H1 (cell line): ENCODE measurements around the gene ADM5. TPM values are rescaled to one million over a fixed set of nuclear protein-coding genes. Genes with fewer than 3 reads are reported as not detected.

Experiments
- CTCF ChIA-PET: fragments of 300-600 bp; sonication (Branson Sonifier 250); formaldehyde crosslinking; loops from one replicate; lab custom pipeline; 2021; ENCODE audit not compliant: partially characterized antibody; lab: Charles Lee
- POLR2A ChIA-PET: fragments of 300-600 bp; sonication (Branson Sonifier 250); formaldehyde crosslinking; loops from one replicate; lab custom pipeline; 2021; ENCODE audit warnings: inconsistent platforms; ENCODE audit not compliant: partially characterized antibody; lab: Charles Lee
- DNase-seq, 2 experiments: peaks; one replicate each; pipeline versions ENCODE4 v3.0.0 to v3.0.0-alpha.2; 2010 to 2022; ENCODE audit warnings: low spot score in 2 of 2, low read depth in 1 of 2, mixed read lengths in 1 of 2
- FAIRE-seq: peaks from 2 replicates; lab custom pipeline; 2011; peaks lifted over from hg19 to GRCh38; lab: Jason Lieb, UNC
- H2AFZ ChIP-seq: 2 replicates; pipeline ENCODE4 v1.8.1; 2012; ENCODE audit warnings: low read length, inconsistent platforms
- H2AK5ac ChIP-seq: 2 replicates; pipeline ENCODE4 v1.6.1; 2013; ENCODE audit warnings: low read depth, low read length
- H2BK120ac ChIP-seq: replicated peaks from 2 replicates; pipeline ENCODE3; 2013; ENCODE audit warnings: low read depth, low read length, inconsistent platforms
- H2BK12ac ChIP-seq: 2 replicates; pipeline ENCODE4 v1.6.1; 2013; ENCODE audit warnings: low read depth, low read length
- H2BK15ac ChIP-seq: 2 replicates; pipeline ENCODE4 v1.6.1; 2013; ENCODE audit warnings: low read length
- H2BK20ac ChIP-seq: 2 replicates; pipeline ENCODE4 v1.6.1; 2013; ENCODE audit warnings: low read length
- H2BK5ac ChIP-seq: 2 replicates; pipeline ENCODE4 v1.6.1; 2013; ENCODE audit warnings: low read depth, low read length
- H3K14ac ChIP-seq: 2 replicates; pipeline ENCODE4 v1.6.1; 2013; ENCODE audit warnings: inconsistent platforms; ENCODE audit not compliant: insufficient read length
- H3K18ac ChIP-seq: 2 replicates; pipeline ENCODE4 v1.6.1; 2013; ENCODE audit warnings: low read length; ENCODE audit errors: extremely low read depth
- H3K23ac ChIP-seq: 2 replicates; pipeline ENCODE4 v1.6.1; 2013; ENCODE audit warnings: inconsistent platforms; ENCODE audit not compliant: insufficient read length
- H3K23me2 ChIP-seq: 2 replicates; pipeline ENCODE4 v1.6.1; 2013; ENCODE audit warnings: low read depth, low read length
- H3K27ac ChIP-seq: 2 replicates; pipeline ENCODE4 v1.6.1; 2011; ENCODE audit warnings: low read depth, low read length, inconsistent platforms
- H3K27me3 ChIP-seq, 4 experiments: replicated peaks in 1 of 4; 1 replicate in 1 of 4; 2 replicates in 3 of 4; pipeline versions ENCODE4 v1.6.1 to v1.8.1; 2011 to 2013; ENCODE audit warnings: low read length in 3 of 4, mild to moderate bottlenecking in 3 of 4, inconsistent platforms in 2 of 4, mixed read lengths in 2 of 4, moderate library complexity in 1 of 4; ENCODE audit not compliant: control insufficient read depth in 3 of 4, insufficient read depth in 3 of 4; ENCODE audit errors: extremely low read depth in 1 of 4
- H3K36me3 ChIP-seq, 4 experiments: 2 replicates each; pipeline versions ENCODE4 v1.6.1 to v1.8.1; 2011 to 2013; ENCODE audit warnings: mild to moderate bottlenecking in 4 of 4, low read length in 3 of 4, moderate library complexity in 2 of 4, control low read depth in 1 of 4, inconsistent platforms in 1 of 4; ENCODE audit not compliant: insufficient read depth in 4 of 4, control insufficient read depth in 2 of 4
- H3K4ac ChIP-seq: replicated peaks from 2 replicates; pipeline ENCODE3; 2013; ENCODE audit warnings: low read length, low read depth, mixed read lengths, inconsistent platforms; ENCODE audit not compliant: insufficient read length
- H3K4me1 ChIP-seq, 4 experiments: replicated peaks in 1 of 4; 1 replicate in 1 of 4; 2 replicates in 3 of 4; pipeline versions ENCODE4 v1.6.1 to v1.8.1; 2011 to 2013; ENCODE audit warnings: low read length in 3 of 4, inconsistent platforms in 2 of 4, mixed read lengths in 1 of 4; ENCODE audit not compliant: insufficient read depth in 4 of 4, control insufficient read depth in 3 of 4
- H3K4me2 ChIP-seq, 2 experiments: 2 replicates each; pipeline versions ENCODE4 v1.6.1 to v1.8.1; 2011 to 2013; ENCODE audit warnings: low read depth in 2 of 2, low read length in 2 of 2, control low read depth in 1 of 2, inconsistent platforms in 1 of 2, mild to moderate bottlenecking in 1 of 2; ENCODE audit not compliant: insufficient read depth in 1 of 2
- H3K4me3 ChIP-seq, 4 experiments: fragments of 200-600, 300-600 bp in 1 of 4; sonication (generic), shearing (Covaris generic), sonication (Bioruptor Twin) in 1 of 4; 2 replicates each; pipeline versions ENCODE4 v1.5.1 to v1.8.1; 2011 to 2016; ENCODE audit warnings: low read length in 4 of 4, low read depth in 3 of 4, control low read depth in 2 of 4, inconsistent platforms in 2 of 4, mild to moderate bottlenecking in 2 of 4, mixed read lengths in 1 of 4, moderate library complexity in 1 of 4; ENCODE audit not compliant: insufficient read depth in 2 of 4; ENCODE audit errors: extremely low read depth in 1 of 4
- H3K56ac ChIP-seq: replicated peaks from 2 replicates; pipeline ENCODE3; 2013; ENCODE audit warnings: low read depth, mild to moderate bottlenecking, mixed read lengths, low read length, inconsistent platforms; ENCODE audit not compliant: insufficient read length
- H3K79me1 ChIP-seq: 2 replicates; pipeline ENCODE4 v1.6.1; 2013; ENCODE audit warnings: low read depth, low read length, control low read depth
- H3K79me2 ChIP-seq, 2 experiments: 2 replicates each; pipeline versions ENCODE4 v1.6.1 to v1.8.1; 2012 to 2013; ENCODE audit warnings: low read length in 2 of 2, mild to moderate bottlenecking in 2 of 2, inconsistent platforms in 1 of 2; ENCODE audit not compliant: insufficient read depth in 2 of 2, control insufficient read depth in 1 of 2
- H3K9ac ChIP-seq, 4 experiments: replicated peaks in 1 of 4; 1 replicate in 1 of 4; 2 replicates in 3 of 4; pipeline versions ENCODE4 v1.6.1 to v1.8.1; 2011 to 2013; ENCODE audit warnings: low read depth in 3 of 4, low read length in 3 of 4, control low read depth in 2 of 4, mild to moderate bottlenecking in 2 of 4, moderate library complexity in 2 of 4, inconsistent platforms in 1 of 4; ENCODE audit errors: extremely low read depth in 1 of 4
- H3K9me3 ChIP-seq, 2 experiments: 2 replicates each; pipeline versions ENCODE4 v1.6.1 to v1.8.1; 2012 to 2013; ENCODE audit warnings: mild to moderate bottlenecking in 2 of 2, moderate library complexity in 2 of 2, control low read depth in 1 of 2, inconsistent platforms in 1 of 2, low read depth in 1 of 2, low read length in 1 of 2, mixed read lengths in 1 of 2; ENCODE audit not compliant: insufficient read depth in 2 of 2
- H4K20me1 ChIP-seq, 2 experiments: replicated peaks in 1 of 2; 2 replicates each; pipeline versions ENCODE3 to v1.8.1; 2011 to 2013; ENCODE audit warnings: inconsistent platforms in 2 of 2, low read length in 2 of 2, mild to moderate bottlenecking in 1 of 2; ENCODE audit not compliant: insufficient read depth in 2 of 2, control insufficient read depth in 1 of 2
- H4K5ac ChIP-seq: 2 replicates; pipeline ENCODE4 v1.6.1; 2013; ENCODE audit warnings: low read length, low read depth, mixed read lengths, inconsistent platforms; ENCODE audit not compliant: insufficient read length
- H4K8ac ChIP-seq: 2 replicates; pipeline ENCODE4 v1.8.0; 2013; ENCODE audit warnings: mild to moderate bottlenecking, moderate library complexity, low read length, inconsistent platforms; ENCODE audit not compliant: insufficient read depth; ENCODE audit errors: extremely low read depth
- H4K91ac ChIP-seq: replicated peaks from 2 replicates; pipeline ENCODE3; 2013; ENCODE audit warnings: low read length, mixed read lengths, inconsistent platforms; ENCODE audit not compliant: insufficient read length
- BCL11A ChIP-seq, 2 experiments: IDR thresholded peaks; one replicate each; pipeline ENCODE4 v1.6.1; 2011; ENCODE audit warnings: low read depth in 2 of 2, low read length in 2 of 2, mild to moderate bottlenecking in 2 of 2
- GTF2F1 ChIP-seq: IDR thresholded peaks from 2 replicates; pipeline ENCODE4 v1.6.1; 2012; ENCODE audit warnings: low read depth, low read length, improper control_type of control experiment, borderline replicate concordance
- HDAC2 ChIP-seq, 2 experiments: fragments of 300-600 bp in 1 of 2; sonication (generic) in 1 of 2; IDR thresholded peaks; 2 replicates each; pipeline ENCODE4 v1.6.1; 2011 to 2012; ENCODE audit warnings: low read depth in 2 of 2, low read length in 2 of 2, mild to moderate bottlenecking in 2 of 2, moderate library complexity in 2 of 2, borderline replicate concordance in 1 of 2, inconsistent platforms in 1 of 2
- KDM4A ChIP-seq: IDR thresholded peaks from one replicate; pipeline ENCODE4 v1.7.1; 2012; ENCODE audit warnings: low read depth, mild to moderate bottlenecking, moderate library complexity, low read length, inconsistent platforms; ENCODE audit not compliant: severe bottlenecking
- POLR2A ChIP-seq, 2 experiments: IDR thresholded peaks; 1 replicate in 1 of 2; 2 replicates in 1 of 2; pipeline ENCODE4 v1.6.1; 2011; ENCODE audit warnings: low read depth in 2 of 2, low read length in 2 of 2, mild to moderate bottlenecking in 2 of 2; ENCODE audit errors: control extremely low read depth in 1 of 2
- POLR2AphosphoS5 ChIP-seq: IDR thresholded peaks from 2 replicates; pipeline ENCODE4 v1.6.1; 2011; ENCODE audit warnings: low read depth, low read length
- RXRA ChIP-seq: IDR thresholded peaks from 2 replicates; pipeline ENCODE4 v1.6.1; 2011; ENCODE audit warnings: low read depth, mild to moderate bottlenecking, low read length, moderate library complexity; ENCODE audit not compliant: insufficient read depth
- TAF7 ChIP-seq: optimal IDR thresholded peaks from 2 replicates; pipeline ENCODE3; 2011; ENCODE audit warnings: low read depth, mild to moderate bottlenecking, inconsistent platforms, low read length, moderate library complexity, borderline replicate concordance
- whole genome bisulfite sequencing, 2 experiments: shearing (Covaris generic) in 1 of 2; methylation state at CpG; one replicate each; pipeline versions ENCODE4 v1.1.6 to v1.1.7; 2013 to 2015; ENCODE audit warnings: low lambda C conversion rate in 2 of 2, mixed read lengths in 2 of 2, inconsistent platforms in 1 of 2, low coverage in 1 of 2, missing lambda C conversion rate in 1 of 2; ENCODE audit not compliant: insufficient replicate concordance in 2 of 2, insufficient coverage in 1 of 2, insufficient read length in 1 of 2; ENCODE audit errors: extremely low coverage in 1 of 2, missing lambda C conversion rate in 1 of 2; 5-methylcytosine and 5-hydroxymethylcytosine counted together
- polyA plus RNA-seq, 7 experiments: library from polyadenylated mRNA; depleted of rRNA in 3 of 7; stranded (reverse) in 5 of 7; unstranded in 2 of 7; fragments of >200 nt in 5 of 7; fragments of 200-250 nt in 2 of 7; gene quantifications; 1 replicate in 5 of 7; 2 replicates in 1 of 7; 4 replicates in 1 of 7; pipeline versions ENCODE4 v1.2.1 to v1.2.3, GENCODE V29; 2011 to 2013; ENCODE audit warnings: missing spikeins in 2 of 7, mixed read lengths in 2 of 7
- total RNA-seq: library from RNA; stranded (reverse); fragmentation: NEBNext Ultra II Directional; extraction: Animal tissue kit (Norgen Biotek cat#: 25700); gene quantifications from 2 replicates; pipeline ENCODE4 v1.2.1, GENCODE V29; 2021
- TF ChIP-seq, protein P1 (sequence below): IDR thresholded peaks from 2 replicates; pipeline ENCODE4 v1.6.1; 2012; ENCODE audit warnings: inconsistent platforms
- TF ChIP-seq, protein P2 (sequence below): IDR thresholded peaks from 2 replicates; pipeline ENCODE4 v1.6.1; 2012; ENCODE audit warnings: low read length, inconsistent platforms

ADM5 gene
- total and polyA plus RNA-seq, 2 of the 8 experiments (the other 6 are each of a cell fraction or from before 2014, with no cell fraction given) = 2.5 to 2.6 TPM

DNA sequence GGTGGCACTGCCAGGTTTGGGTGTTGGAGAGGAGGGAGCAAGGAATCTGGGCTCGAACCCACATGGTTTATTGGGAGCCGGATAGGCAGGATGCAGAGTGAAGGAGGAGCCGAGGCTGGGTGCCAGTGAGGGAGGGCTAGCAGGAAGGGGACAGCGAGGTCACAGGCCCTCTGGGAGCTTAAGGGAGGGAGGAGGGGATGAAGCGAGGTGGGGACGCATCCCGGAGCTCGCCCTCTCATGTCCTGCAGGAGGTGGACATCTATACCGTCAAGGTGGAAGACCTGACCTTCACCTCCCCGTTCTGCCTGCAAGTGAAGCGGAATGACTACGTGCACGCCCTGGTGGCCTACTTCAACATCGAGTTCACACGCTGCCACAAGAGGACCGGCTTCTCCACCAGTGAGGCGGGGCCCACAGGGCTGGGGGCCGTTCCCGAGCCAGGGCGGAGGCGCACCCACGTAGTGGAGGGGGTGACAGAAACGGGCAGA lies 3.5 kb upstream of the ADM5 start:
- H3K9ac ChIP-seq = no peak overlapping the region
- no peak overlapping the region for H2BK5ac ChIP-seq
- H2BK15ac ChIP-seq = no peak overlapping the region
- TF ChIP-seq, protein P1, sequence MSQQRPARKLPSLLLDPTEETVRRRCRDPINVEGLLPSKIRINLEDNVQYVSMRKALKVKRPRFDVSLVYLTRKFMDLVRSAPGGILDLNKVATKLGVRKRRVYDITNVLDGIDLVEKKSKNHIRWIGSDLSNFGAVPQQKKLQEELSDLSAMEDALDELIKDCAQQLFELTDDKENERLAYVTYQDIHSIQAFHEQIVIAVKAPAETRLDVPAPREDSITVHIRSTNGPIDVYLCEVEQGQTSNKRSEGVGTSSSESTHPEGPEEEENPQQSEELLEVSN = no peak
- TF ChIP-seq BCL11A (IDR thresholded peaks at IDR 0.05; ENCODE audit: low read depth in 2 of 2, low read length in 2 of 2) (no peak), KDM4A (no peak), POLR2AphosphoS5 (peak; percentile 76), RXRA (no peak), GTF2F1 (no peak), TAF7 (no peak), POLR2A (IDR thresholded peaks at IDR 0.05; ENCODE audit: control extremely low read depth in 1 of 2, low read depth in 2 of 2, low read length in 2 of 2) (peak in 1 of 2 experiments; percentile 36; a peak in 1 of 3 replicates), HDAC2 (IDR thresholded peaks at IDR 0.05; ENCODE audit: borderline replicate concordance in 1 of 2, low read depth in 2 of 2, low read length in 2 of 2) (no peak)
- TF ChIP-seq, protein P2, sequence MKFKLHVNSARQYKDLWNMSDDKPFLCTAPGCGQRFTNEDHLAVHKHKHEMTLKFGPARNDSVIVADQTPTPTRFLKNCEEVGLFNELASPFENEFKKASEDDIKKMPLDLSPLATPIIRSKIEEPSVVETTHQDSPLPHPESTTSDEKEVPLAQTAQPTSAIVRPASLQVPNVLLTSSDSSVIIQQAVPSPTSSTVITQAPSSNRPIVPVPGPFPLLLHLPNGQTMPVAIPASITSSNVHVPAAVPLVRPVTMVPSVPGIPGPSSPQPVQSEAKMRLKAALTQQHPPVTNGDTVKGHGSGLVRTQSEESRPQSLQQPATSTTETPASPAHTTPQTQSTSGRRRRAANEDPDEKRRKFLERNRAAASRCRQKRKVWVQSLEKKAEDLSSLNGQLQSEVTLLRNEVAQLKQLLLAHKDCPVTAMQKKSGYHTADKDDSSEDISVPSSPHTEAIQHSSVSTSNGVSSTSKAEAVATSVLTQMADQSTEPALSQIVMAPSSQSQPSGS = no peak

More for the DNA sequence above, 3.5 kb upstream of the ADM5 start:
- H2BK12ac ChIP-seq = no peak overlapping the region
- H3K56ac ChIP-seq = no peak overlapping the region
- peaks cover 0 to 20% of the 10 kb centered on the region in 2 experiments; a peak in 2 of 4 replicates for H3K79me2 ChIP-seq
- H4K8ac ChIP-seq = peak overlapping the region; percentile 23; the same call in 1 of the 2 replicates
- no peak overlapping the region for H4K5ac ChIP-seq
- H2AFZ ChIP-seq = no peak overlapping the region
- no peak overlapping the region for H2AK5ac ChIP-seq
- H2BK20ac ChIP-seq = no peak overlapping the region
- no peak overlapping the region for H3K4me2 ChIP-seq
- H3K4ac ChIP-seq = no peak overlapping the region
- no peak overlapping the region for H2BK120ac ChIP-seq
- ChIA-PET CTCF (interaction anchor here (1.1 to 2.8 kb wide), 6 partner anchors 9 to 44 kb away, joined by 3 to 10 read pairs (median 5); partner anchors contain the start of gene SCAF1), POLR2A (interaction anchor here (1.2 to 12.2 kb wide), 8 partner anchors 7 to 96 kb away, joined by 3 to 168 read pairs (median 4); partner anchors contain the start of gene PRMT1)
- H3K27ac ChIP-seq = no peak overlapping the region
- no peaks in the 10 kb centered on the region for H3K27me3 ChIP-seq
- H3K9me3 ChIP-seq = no peaks in the 10 kb centered on the region
- peaks cover 14% of the 10 kb centered on the region for H3K79me1 ChIP-seq
- H4K20me1 ChIP-seq = peaks cover 27 to 49% of the 10 kb centered on the region in 2 experiments
- H3K14ac ChIP-seq = no peak overlapping the region
- WGBS, 2 experiments = 96% methylated on average over 23 of the region's 23 CpGs; no CpG with 5 or more reads in 1 of the 2 experiments
- H3K18ac ChIP-seq = no peak overlapping the region
- peaks cover 26 to 59% (median 42%) of the 10 kb centered on the region in 4 experiments for H3K36me3 ChIP-seq
- no peak overlapping the region for H3K23ac ChIP-seq
- no peak for DNase-seq
- H3K4me3 ChIP-seq = no peak overlapping the region
- no peak for FAIRE-seq
- peaks cover 0 to 17% (median 12%) of the 10 kb centered on the region in 4 experiments; a peak in 6 of 7 replicates for H3K4me1 ChIP-seq
- no peak overlapping the region for H4K91ac ChIP-seq
- peaks cover 11% of the 10 kb centered on the region for H3K23me2 ChIP-seq
